Trophoblast cell (in vitro differentiated cells and primary cell): ENCODE data around the gene MARCHF9.

Experiments used
- DNase-seq, 2 donors: peaks; one replicate each; pipeline ENCODE4 v3.0.0-alpha.2; 2016
- H2AFZ ChIP-seq: 2 replicates; pipeline ENCODE4 v1.6.1; 2013; ENCODE audit warnings: low read length, moderate library complexity, mild to moderate bottlenecking; ENCODE audit not compliant: insufficient read depth, poor library complexity
- H2AK5ac ChIP-seq: 2 replicates; pipeline ENCODE4 v1.6.1; 2013; ENCODE audit warnings: mild to moderate bottlenecking, low read length
- H2BK120ac ChIP-seq: 2 replicates; pipeline ENCODE4 v1.6.1; 2013; ENCODE audit warnings: low read length, mild to moderate bottlenecking, moderate library complexity; ENCODE audit not compliant: insufficient read depth, poor library complexity
- H2BK12ac ChIP-seq: 2 replicates; pipeline ENCODE4 v1.6.1; 2013; ENCODE audit warnings: mild to moderate bottlenecking, low read length, moderate library complexity
- H2BK5ac ChIP-seq: 2 replicates; pipeline ENCODE4 v1.6.1; 2013; ENCODE audit warnings: low read length, low read depth, moderate library complexity, mild to moderate bottlenecking; ENCODE audit not compliant: poor library complexity
- H3K14ac ChIP-seq: 2 replicates; pipeline ENCODE4 v1.6.1; 2013; ENCODE audit warnings: mild to moderate bottlenecking, low read length
- H3K18ac ChIP-seq: 2 replicates; pipeline ENCODE4 v1.6.1; 2013; ENCODE audit warnings: mild to moderate bottlenecking, low read length
- H3K23ac ChIP-seq: 2 replicates; pipeline ENCODE4 v1.6.1; 2013; ENCODE audit warnings: low read length
- H3K27ac ChIP-seq: 2 replicates; pipeline ENCODE4 v1.5.1; 2013; ENCODE audit warnings: low read depth, mild to moderate bottlenecking, inconsistent platforms, low read length, moderate library complexity
- H3K27me3 ChIP-seq: 2 replicates; pipeline ENCODE4 v1.6.1; 2013; ENCODE audit warnings: inconsistent platforms, mild to moderate bottlenecking, low read length, moderate library complexity; ENCODE audit not compliant: insufficient read depth
- H3K36me3 ChIP-seq, 2 experiments: 1 replicate in 1 of 2; 2 replicates in 1 of 2; pipeline ENCODE4 v1.6.1; 2013; ENCODE audit warnings: low read length in 2 of 2, mild to moderate bottlenecking in 2 of 2, moderate library complexity in 1 of 2; ENCODE audit not compliant: insufficient read depth in 2 of 2, control insufficient read depth in 1 of 2
- H3K4ac ChIP-seq: 2 replicates; pipeline ENCODE4 v1.6.1; 2013; ENCODE audit warnings: low read depth, mild to moderate bottlenecking, low read length, moderate library complexity
- H3K4me1 ChIP-seq, 2 experiments: 1 replicate in 1 of 2; 2 replicates in 1 of 2; pipeline ENCODE4 v1.6.1; 2013; ENCODE audit warnings: low read length in 2 of 2, mild to moderate bottlenecking in 2 of 2, moderate library complexity in 1 of 2; ENCODE audit not compliant: insufficient read depth in 2 of 2, control insufficient read depth in 1 of 2
- H3K4me2 ChIP-seq: 2 replicates; pipeline ENCODE4 v1.6.1; 2013; ENCODE audit warnings: inconsistent platforms, mild to moderate bottlenecking, low read length, moderate library complexity
- H3K4me3 ChIP-seq: 2 replicates; pipeline ENCODE4 v1.5.1; 2013; ENCODE audit warnings: mild to moderate bottlenecking, low read depth, low read length, inconsistent platforms
- H3K79me1 ChIP-seq: one replicate; pipeline ENCODE4 v1.6.1; 2013; ENCODE audit warnings: low read length
- H3K79me2 ChIP-seq: 2 replicates; pipeline ENCODE4 v1.6.1; 2013; ENCODE audit warnings: low read length, mild to moderate bottlenecking; ENCODE audit not compliant: control insufficient read depth, insufficient read depth, poor library complexity
- H3K9ac ChIP-seq: 2 replicates; pipeline ENCODE4 v1.6.1; 2013; ENCODE audit warnings: mild to moderate bottlenecking, low read length
- H3K9me3 ChIP-seq: 2 replicates; pipeline ENCODE4 v1.6.1; 2013; ENCODE audit warnings: low read depth, mild to moderate bottlenecking, control low read depth, inconsistent platforms, low read length; ENCODE audit not compliant: insufficient read depth
- H4K12ac ChIP-seq: 2 replicates; pipeline ENCODE4 v1.6.1; 2013; ENCODE audit warnings: low read depth, mild to moderate bottlenecking, low read length, moderate library complexity
- H4K8ac ChIP-seq: 2 replicates; pipeline ENCODE4 v1.6.1; 2013; ENCODE audit warnings: low read depth, mild to moderate bottlenecking, low read length, moderate library complexity
- H4K91ac ChIP-seq: one replicate; pipeline ENCODE4 v1.6.1; 2013; ENCODE audit warnings: low read depth, mild to moderate bottlenecking, low read length, moderate library complexity
- WGBS: extraction: QIAGEN DNeasy Blood & Tissue Kit; methylation state at CpG from one replicate; pipeline ENCODE4 v1.1.7; 2013; ENCODE audit warnings: missing lambda C conversion rate; ENCODE audit not compliant: insufficient read length, insufficient coverage; ENCODE audit errors: extremely low coverage; 5-methylcytosine and 5-hydroxymethylcytosine counted together

MARCHF9 gene

DNA sequence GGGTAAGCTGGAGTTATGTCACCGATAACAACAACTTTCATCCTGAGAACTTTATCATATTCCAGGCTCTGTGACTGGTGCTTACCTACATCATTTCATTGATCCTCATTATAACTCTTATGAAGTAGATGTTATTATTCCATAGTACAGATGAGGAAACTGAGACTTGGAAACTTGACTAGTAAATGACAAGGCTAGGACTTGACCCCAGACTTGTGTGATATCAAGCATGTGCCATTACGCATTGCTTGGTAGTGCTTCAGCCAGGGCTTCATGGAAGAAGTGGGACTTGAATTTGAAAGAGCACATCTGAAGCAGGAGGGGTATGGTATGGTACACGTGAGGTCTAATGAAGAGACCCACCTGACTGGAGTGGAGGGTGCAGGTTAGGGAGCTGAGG lies 51.8 kb downstream of the MARCHF9 start:
- no peak overlapping the region for H3K23ac ChIP-seq
- H3K14ac ChIP-seq = no peak overlapping the region
- no peak overlapping the region for H4K12ac ChIP-seq
- H3K4me1 ChIP-seq = no peaks in the 10 kb centered on the region
- H4K91ac ChIP-seq = no peak overlapping the region
- H3K4ac ChIP-seq = no peak overlapping the region
- no CpG with 5 or more reads among the region's 3 CpGs for WGBS
- no peaks in the 10 kb centered on the region for H3K27me3 ChIP-seq
- no peak overlapping the region for H3K4me2 ChIP-seq
- no peaks in the 10 kb centered on the region for H3K9me3 ChIP-seq
- H3K79me2 ChIP-seq = no peaks in the 10 kb centered on the region
- H4K8ac ChIP-seq = no peak overlapping the region
- H3K18ac ChIP-seq = no peak overlapping the region
- H2AK5ac ChIP-seq = no peak overlapping the region
- DNase-seq = no peak
- H2BK120ac ChIP-seq = no peak overlapping the region
- no peak overlapping the region for H2BK12ac ChIP-seq
- H3K36me3 ChIP-seq = peaks cover 0 to 16% of the 10 kb centered on the region in 2 experiments
- no peak overlapping the region for H3K27ac ChIP-seq
- H2AFZ ChIP-seq = no peak overlapping the region
- no peak overlapping the region for H3K4me3 ChIP-seq
- H3K79me1 ChIP-seq = no peaks in the 10 kb centered on the region
- H3K9ac ChIP-seq = no peak overlapping the region
- no peak overlapping the region for H2BK5ac ChIP-seq

DNA sequence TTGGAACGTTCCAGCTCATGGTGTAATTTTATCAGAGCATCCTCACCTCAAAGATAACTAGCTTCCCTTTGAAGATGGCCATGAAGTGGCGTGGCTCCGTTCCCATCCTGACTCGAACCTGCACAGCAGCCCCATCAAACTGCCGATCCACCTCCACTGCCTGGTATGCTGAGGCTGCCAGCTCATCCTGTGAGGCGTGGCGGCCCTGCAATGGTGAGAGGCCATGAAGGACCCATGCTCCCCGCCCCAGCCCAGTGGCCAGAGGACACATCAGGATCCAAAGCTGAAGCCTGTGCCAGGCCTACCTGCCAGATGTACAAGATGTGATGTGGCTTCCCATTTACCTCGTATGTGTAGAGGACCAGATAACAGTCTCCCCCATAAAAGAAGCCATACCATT lies 52.4 kb downstream of the MARCHF9 start:
- no peak overlapping the region for H3K9ac ChIP-seq
- no peaks in the 10 kb centered on the region for H3K9me3 ChIP-seq
- H3K4me3 ChIP-seq = no peak overlapping the region
- peaks cover 0 to 16% of the 10 kb centered on the region in 2 experiments for H3K36me3 ChIP-seq
- no peaks in the 10 kb centered on the region for H3K4me1 ChIP-seq
- no peak overlapping the region for H3K18ac ChIP-seq
- H2AFZ ChIP-seq = no peak overlapping the region
- no peak overlapping the region for H3K27ac ChIP-seq
- H2BK12ac ChIP-seq = no peak overlapping the region
- no CpG with 5 or more reads among the region's 9 CpGs for WGBS
- H3K27me3 ChIP-seq = no peaks in the 10 kb centered on the region
- H2BK120ac ChIP-seq = no peak overlapping the region
- H4K91ac ChIP-seq = no peak overlapping the region
- no peak overlapping the region for H2AK5ac ChIP-seq
- no peak overlapping the region for H4K8ac ChIP-seq
- H4K12ac ChIP-seq = no peak overlapping the region
- H3K79me1 ChIP-seq = no peaks in the 10 kb centered on the region
- H2BK5ac ChIP-seq = no peak overlapping the region
- no peak overlapping the region for H3K4ac ChIP-seq
- no peak overlapping the region for H3K23ac ChIP-seq
- H3K4me2 ChIP-seq = no peak overlapping the region
- H3K14ac ChIP-seq = no peak overlapping the region
- DNase-seq = no peak
- no peaks in the 10 kb centered on the region for H3K79me2 ChIP-seq

DNA sequence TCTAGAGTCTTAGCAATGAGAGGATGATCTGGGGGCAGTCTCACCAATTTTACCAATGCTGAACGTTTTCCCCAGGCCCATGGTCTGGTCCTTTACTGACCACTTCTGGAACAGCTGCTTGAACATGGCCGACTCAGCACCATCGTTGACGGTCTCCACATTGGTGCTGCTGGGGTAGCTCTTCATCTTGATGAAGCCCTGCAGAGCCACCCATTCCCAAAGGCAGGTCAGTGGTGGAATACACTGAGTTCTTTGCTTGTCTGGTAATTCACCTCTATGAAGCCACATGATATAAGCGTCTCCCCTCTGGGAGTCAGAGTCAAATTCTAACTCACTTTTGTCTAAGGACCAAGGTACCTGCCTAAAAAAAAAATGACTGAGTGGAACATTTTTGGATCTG lies 53.4 kb downstream of the MARCHF9 start:
- H3K79me1 ChIP-seq = no peaks in the 10 kb centered on the region
- no peak overlapping the region for H3K14ac ChIP-seq
- no peaks in the 10 kb centered on the region for H3K9me3 ChIP-seq
- H4K91ac ChIP-seq = no peak overlapping the region
- no peak overlapping the region for H2AFZ ChIP-seq
- H3K23ac ChIP-seq = no peak overlapping the region
- no peak overlapping the region for H2BK120ac ChIP-seq
- no peak overlapping the region for H4K12ac ChIP-seq
- no peak overlapping the region for H2BK12ac ChIP-seq
- no peak overlapping the region for H2BK5ac ChIP-seq
- no peak for DNase-seq
- no peak overlapping the region for H4K8ac ChIP-seq
- no peak overlapping the region for H3K4me3 ChIP-seq
- no peaks in the 10 kb centered on the region for H3K4me1 ChIP-seq
- no peaks in the 10 kb centered on the region for H3K27me3 ChIP-seq
- peaks cover 0 to 13% of the 10 kb centered on the region in 2 experiments for H3K36me3 ChIP-seq
- H3K79me2 ChIP-seq = no peaks in the 10 kb centered on the region
- no peak overlapping the region for H2AK5ac ChIP-seq
- H3K27ac ChIP-seq = no peak overlapping the region
- WGBS = no CpG with 5 or more reads among the region's 5 CpGs
- no peak overlapping the region for H3K4me2 ChIP-seq
- no peak overlapping the region for H3K18ac ChIP-seq
- no peak overlapping the region for H3K9ac ChIP-seq
- H3K4ac ChIP-seq = no peak overlapping the region

DNA sequence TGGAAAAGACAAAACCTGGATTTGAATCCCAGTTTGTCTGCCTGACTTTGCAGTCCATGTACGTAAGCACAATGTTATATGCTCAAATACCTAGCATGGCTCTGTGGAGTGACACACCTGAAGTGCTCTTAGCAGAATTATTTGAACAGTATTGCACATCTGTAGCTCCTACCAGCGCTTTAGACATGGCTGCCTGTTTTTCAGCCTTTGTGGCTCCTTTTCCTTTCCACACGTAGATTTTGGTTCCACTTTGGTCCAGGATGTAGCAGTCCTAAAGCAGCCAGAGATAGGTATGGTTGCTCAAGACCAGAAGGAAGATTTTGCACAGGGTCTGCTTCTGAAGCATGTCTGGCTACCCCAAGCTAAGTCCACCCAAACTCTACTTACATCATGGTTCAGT lies 54.5 kb downstream of the MARCHF9 start:
- no peaks in the 10 kb centered on the region for H3K4me1 ChIP-seq
- H3K9me3 ChIP-seq = no peaks in the 10 kb centered on the region
- no peak overlapping the region for H4K8ac ChIP-seq
- H3K18ac ChIP-seq = no peak overlapping the region
- H3K36me3 ChIP-seq = peaks cover 0 to 13% of the 10 kb centered on the region in 2 experiments
- H3K27me3 ChIP-seq = no peaks in the 10 kb centered on the region
- H3K4ac ChIP-seq = no peak overlapping the region
- H2BK5ac ChIP-seq = no peak overlapping the region
- no peak overlapping the region for H3K9ac ChIP-seq
- H2AK5ac ChIP-seq = no peak overlapping the region
- H4K91ac ChIP-seq = no peak overlapping the region
- no peak overlapping the region for H3K4me3 ChIP-seq
- no peak overlapping the region for H3K14ac ChIP-seq
- no peak overlapping the region for H3K23ac ChIP-seq
- H2BK12ac ChIP-seq = no peak overlapping the region
- H3K79me1 ChIP-seq = no peaks in the 10 kb centered on the region
- no peak overlapping the region for H2BK120ac ChIP-seq
- no peak overlapping the region for H2AFZ ChIP-seq
- no CpG with 5 or more reads among the region's 3 CpGs for WGBS
- DNase-seq = no peak
- no peaks in the 10 kb centered on the region for H3K79me2 ChIP-seq
- no peak overlapping the region for H4K12ac ChIP-seq
- no peak overlapping the region for H3K27ac ChIP-seq
- no peak overlapping the region for H3K4me2 ChIP-seq
